HG02623 (cell line): Measurements from ENCODE around the gene PIP5K1B.
"Not testable (repeated sequence)": the region's sequence is repeated elsewhere in the genome, so short reads cannot be mapped to it uniquely, and the experiment has no call there.

ENCODE experiments used
- ATAC-seq: cut with Tn5 transposase; IDR thresholded peaks from one replicate; pipeline ENCODE4 v1.9.1; 2021; ENCODE audit warnings: moderate library complexity; ENCODE audit not compliant: unreplicated experiment

Gene PIP5K1B, protein sequence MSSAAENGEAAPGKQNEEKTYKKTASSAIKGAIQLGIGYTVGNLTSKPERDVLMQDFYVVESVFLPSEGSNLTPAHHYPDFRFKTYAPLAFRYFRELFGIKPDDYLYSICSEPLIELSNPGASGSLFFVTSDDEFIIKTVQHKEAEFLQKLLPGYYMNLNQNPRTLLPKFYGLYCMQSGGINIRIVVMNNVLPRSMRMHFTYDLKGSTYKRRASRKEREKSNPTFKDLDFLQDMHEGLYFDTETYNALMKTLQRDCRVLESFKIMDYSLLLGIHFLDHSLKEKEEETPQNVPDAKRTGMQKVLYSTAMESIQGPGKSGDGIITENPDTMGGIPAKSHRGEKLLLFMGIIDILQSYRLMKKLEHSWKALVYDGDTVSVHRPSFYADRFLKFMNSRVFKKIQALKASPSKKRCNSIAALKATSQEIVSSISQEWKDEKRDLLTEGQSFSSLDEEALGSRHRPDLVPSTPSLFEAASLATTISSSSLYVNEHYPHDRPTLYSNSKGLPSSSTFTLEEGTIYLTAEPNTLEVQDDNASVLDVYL

GRCh38 chr9:68704814-68705530 lies at the start of gene PIP5K1B:
Gene PIP5K1B, plus strand, starts transcription at chr9:68705240. Its CDS starts 117,375 bp downstream, at chr9:68822615.
- peak; percentile 65 for ATAC-seq

DNA sequence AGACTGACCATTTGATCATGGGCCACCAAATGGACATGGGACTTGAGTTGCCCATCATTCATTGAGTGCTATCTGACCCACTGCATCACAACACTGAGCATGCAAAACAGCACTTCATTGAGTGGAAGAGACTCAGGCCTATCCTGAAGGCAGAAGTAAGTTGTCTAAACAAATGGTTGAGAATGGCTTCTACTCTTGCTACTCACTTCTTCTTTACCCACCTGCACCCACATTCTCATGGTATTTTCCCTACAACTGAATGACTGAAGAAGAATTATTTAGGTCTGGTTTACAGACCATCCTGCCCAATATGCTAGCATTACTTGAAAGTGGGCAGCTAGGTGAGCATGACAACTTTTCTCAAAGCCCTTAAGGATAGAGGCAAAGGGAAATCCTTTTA lies 41.0 kb upstream of the PIP5K1B start:
- ATAC-seq = no peak

- ATAC-seq = no peak
Measured at GRCh38 chr9:68668127-68668526, 36.9 kb upstream of the PIP5K1B start.

DNA sequence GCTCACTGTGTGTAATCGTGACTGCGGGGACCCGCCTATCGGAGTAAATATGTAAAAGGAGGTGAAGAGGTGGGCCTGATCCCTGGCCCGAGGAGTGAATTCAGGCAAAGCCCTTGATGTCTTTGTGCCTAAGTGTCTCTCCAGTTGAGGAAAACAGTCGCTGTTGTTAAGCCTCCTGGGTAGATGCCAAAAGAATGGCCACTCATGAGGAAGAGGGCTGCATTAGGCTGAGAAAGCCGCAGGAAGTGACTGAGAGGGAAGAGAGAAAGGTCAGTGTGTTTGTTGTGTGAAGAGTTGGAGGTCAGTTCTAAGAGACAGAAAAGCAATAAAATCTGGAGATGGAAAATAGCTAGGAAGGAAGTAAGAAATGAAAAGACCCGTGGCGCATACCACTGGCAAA lies 35.8 kb upstream of the PIP5K1B start:
- no peak for ATAC-seq

DNA sequence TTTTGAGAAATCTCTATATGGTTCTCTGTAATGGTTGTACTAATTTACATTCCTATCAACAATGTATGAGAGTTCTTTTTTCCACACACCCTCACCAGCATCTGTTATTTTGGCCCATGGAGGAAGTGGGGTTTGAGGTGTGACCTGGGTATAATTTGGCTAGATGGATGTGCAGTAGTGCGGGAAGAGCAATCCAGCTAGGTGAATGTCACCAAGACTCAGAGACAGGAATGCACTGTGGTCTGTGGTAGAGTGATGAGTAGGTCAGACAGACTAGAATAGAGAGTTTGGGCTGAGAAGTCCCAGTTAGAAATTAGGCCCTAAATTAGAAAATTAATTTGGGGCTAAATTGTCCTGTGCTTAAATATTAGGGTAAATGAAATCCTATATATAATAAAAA lies 32.8 kb upstream of the PIP5K1B start:
- no peak for ATAC-seq

DNA sequence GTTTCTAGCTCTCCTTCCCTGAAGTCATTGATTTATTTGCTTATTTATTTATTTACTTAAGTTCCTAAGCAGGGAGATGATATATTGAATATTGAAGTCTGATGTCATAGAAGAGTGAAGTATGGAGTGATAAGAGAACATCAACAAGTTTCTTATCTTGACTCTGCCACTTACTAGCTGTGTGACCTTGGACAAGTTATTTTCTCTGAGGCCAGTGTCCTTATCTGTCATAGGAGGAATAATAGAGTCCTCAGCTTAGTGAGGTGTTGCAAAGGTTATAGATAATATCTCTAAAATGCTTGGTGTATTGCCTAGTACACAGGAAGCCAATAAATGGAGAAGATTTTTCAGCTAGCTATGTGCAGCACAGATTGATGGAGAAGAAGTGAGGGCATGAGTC lies 32.4 kb upstream of the PIP5K1B start:
- no peak for ATAC-seq

DNA sequence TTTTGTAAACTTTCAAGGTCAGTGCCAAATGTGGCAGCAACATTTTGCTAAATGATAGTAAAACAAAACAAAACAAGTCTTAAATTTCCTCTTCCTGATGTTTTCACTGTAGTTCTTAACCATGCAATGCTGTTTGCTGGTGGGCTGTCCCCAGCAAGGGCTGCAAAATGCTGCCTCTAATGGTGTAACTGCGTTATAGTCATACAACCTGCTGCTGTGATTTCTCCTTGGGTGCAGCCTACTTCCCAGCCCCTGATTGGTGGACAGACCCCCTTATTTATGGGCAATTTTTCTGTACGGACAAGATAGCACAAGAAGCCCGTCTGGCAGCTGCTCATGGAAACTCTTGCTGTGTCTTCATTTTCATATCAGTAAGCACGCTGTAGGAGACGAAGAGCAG lies 26.6 kb upstream of the PIP5K1B start:
- ATAC-seq = no peak

GRCh38 chr9:68683433-68683832 lies 21.6 kb upstream of the PIP5K1B start:
- ATAC-seq = no peak

DNA sequence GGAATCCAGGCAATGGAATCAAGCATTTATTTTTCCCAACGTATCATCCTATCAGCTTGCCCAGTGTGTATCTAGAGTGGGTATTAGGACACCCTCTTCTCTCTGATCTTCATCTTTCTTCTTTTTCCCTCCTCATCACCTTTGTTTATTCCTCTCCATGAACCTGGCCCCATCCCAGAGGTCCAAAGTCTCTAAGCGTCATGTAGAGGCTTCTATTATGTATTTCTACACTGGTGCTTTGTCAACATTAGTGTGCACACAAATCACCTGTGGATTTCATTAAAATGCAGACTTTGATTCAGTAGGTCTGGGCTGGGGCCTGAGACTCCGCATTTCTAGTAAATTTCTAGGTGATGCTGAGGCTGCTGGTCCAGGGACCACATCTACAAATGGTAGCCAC lies 19.8 kb upstream of the PIP5K1B start:
- no peak for ATAC-seq

DNA sequence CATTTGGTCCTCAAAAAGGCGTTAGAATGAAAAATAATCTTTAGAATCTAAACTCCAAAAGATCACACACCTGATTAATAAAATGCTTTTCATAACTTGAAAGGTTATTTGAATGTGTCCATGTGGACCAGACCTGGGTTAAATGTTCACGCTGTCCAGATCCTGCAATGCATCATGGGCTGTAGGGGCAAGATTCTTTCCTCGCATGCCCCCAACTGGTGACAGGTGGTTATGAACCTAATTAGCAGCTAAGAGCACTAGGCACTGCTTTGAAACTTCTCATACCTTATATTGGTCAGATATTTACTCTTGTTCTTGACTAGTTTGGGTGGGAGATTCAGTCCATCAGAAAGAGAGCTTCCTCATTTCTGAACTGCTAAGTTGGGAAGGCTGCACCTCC lies 19.3 kb upstream of the PIP5K1B start:
- ATAC-seq = no peak

DNA sequence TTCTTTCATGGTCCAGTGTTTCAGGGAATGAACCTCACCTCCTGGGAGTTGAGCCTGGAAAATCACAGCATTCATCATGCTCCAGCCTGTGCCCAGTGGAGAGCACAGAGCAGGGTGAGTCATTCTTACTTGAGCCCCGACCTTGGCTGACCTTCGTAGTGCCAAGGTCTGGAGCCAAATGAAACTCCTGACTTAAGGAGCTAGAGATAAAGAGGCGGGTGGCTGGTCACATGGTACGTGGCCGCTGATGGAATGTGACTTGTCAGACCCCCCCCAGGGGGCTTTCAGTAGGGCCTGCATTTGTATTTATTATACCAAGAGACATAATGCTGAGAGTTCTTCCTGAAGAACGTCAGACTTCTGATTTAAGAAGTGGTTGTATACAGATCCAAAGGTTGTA lies 15.0 kb upstream of the PIP5K1B start:
- ATAC-seq = no peak

- ATAC-seq = no peak
Measured at GRCh38 chr9:68692519-68692918, 12.5 kb upstream of the PIP5K1B start.

DNA sequence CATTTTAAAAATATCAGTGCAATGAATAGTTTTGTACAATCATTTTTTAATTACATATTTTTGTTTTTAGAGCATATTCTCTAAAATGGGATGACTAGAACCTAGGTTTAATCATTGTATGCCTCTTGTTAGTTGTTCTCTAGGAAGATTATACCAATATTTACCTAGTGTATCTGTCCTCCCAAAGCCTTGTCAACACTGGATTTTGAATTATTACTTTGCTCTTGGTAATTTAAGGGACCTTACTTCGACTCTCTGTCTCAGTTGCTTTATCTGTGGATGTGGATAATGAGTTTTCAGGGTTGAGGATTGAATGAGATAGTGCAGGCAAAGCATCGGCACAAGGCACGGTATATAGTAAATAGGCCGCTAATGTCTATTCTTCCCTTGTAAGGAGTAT lies 10.9 kb upstream of the PIP5K1B start:
- ATAC-seq = no peak

- no peak for ATAC-seq
Measured at GRCh38 chr9:68697851-68698250, 7.2 kb upstream of the PIP5K1B start.

DNA sequence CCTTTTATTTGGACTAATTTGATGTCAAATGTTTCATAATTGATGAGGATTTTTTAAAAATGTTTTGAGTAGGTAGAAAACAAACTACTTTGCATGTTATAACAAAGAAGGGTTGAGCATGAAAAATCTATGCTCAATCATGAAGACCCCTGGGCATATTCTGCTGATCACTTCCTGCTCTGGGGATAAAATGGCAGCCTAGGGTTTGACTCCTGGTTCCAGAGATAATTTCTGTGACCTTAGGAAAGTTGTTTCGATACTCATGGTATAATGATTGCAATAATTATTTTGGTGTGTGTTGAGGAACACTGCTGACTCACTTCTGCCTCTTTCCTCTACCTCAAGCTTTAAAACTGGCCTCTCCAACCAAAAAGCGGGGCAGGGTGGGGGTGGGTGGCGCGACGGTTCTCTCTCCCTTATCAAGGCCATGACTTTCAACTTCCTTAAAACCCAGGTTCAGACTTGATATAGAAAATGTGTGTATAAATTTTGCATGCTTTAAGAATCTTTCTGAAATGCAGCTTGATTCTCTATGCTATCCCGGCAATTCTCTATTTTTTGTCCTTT lies 6.0 kb upstream of the PIP5K1B start:
- no peak for ATAC-seq

DNA sequence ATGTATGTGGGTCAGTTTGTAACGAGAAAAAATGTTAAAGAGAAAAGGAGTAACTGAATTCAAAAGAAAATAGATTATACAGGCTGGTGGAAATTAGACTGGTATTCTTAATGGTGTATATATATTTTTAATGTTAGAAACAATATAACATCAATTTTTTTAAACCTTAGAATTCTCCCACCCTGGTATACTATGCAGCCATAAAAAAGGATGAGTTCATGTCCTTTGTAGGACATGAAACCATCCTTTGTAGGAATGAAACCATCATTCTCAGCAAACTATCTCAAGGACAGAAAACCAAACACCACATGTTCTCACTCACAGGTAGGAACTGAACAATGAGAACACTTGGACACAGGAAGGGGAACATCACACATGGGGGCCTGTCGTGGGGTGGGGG lies 5.4 kb upstream of the PIP5K1B start:
- ATAC-seq = not testable (repeated sequence)

GRCh38 chr9:68702493-68702892 lies 2.5 kb upstream of the PIP5K1B start:
- ATAC-seq = no peak

- no peak for ATAC-seq
Measured at GRCh38 chr9:68703672-68704071, 1.4 kb upstream of the PIP5K1B start.

DNA sequence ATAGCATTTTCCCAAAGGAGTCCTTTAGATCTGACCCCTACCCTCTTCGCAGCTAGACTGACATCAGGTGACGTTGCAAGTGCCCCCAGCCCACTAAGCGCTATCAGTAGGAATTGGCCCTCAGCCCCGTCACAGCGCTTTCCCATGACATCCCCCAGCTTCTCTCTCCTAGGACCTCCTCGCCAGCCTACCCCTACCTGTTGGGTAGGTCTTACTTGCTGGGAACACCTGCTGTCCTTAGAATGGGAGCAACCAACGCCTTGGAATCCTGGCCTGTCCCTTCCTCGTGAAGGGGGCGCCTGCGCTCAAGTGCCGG lies 584 bp upstream of the PIP5K1B start:
- no peak for ATAC-seq

- ATAC-seq = peak; percentile 1
Measured at GRCh38 chr9:68705531-68706362, 707 bp downstream of the PIP5K1B start.
